HepG2 (cell line): ENCODE data around the gene SLC6A12. TPM values are rescaled to one million over a fixed set of nuclear protein-coding genes. Genes with fewer than 3 reads are reported as not detected.

Source experiments
- FOXA3 ChIP-seq: IDR thresholded peaks from 2 replicates; pipeline ENCODE4 v1.6.1; 2016; ENCODE audit warnings: missing genetic modification reagents, missing compliant biosample characterization
- MAZ ChIP-seq, 2 experiments: sonication (generic) in 1 of 2; formaldehyde crosslinking in 1 of 2; IDR thresholded peaks; 2 replicates each; pipeline versions ENCODE4 v1.5.0 to v1.6.1; 2012 to 2020; ENCODE audit warnings: low read depth in 2 of 2, mild to moderate bottlenecking in 2 of 2, borderline replicate concordance in 1 of 2, improper control_type of control experiment in 1 of 2, low read length in 1 of 2, missing genetic modification reagents in 1 of 2, moderate library complexity in 1 of 2
- SMAD3 ChIP-seq: sonication (generic); formaldehyde crosslinking; IDR thresholded peaks from 2 replicates; pipeline ENCODE4 v1.4.0; 2020; ENCODE audit warnings: missing genetic modification reagents
- SP5 ChIP-seq: IDR thresholded peaks from 2 replicates; pipeline ENCODE4 v1.6.1; 2016; ENCODE audit warnings: low read depth, borderline replicate concordance
- ZNF317 ChIP-seq: sonication (generic); formaldehyde crosslinking; IDR thresholded peaks from 2 replicates; pipeline ENCODE4 v1.5.0; 2020; ENCODE audit warnings: mild to moderate bottlenecking, missing genetic modification reagents
- ZNF451 ChIP-seq: sonication (generic); formaldehyde crosslinking; IDR thresholded peaks from 2 replicates; pipeline ENCODE4 v1.5.0; 2020; ENCODE audit warnings: mild to moderate bottlenecking, missing genetic modification reagents
- ZNF564 ChIP-seq: sonication (generic); formaldehyde crosslinking; IDR thresholded peaks from 2 replicates; pipeline ENCODE4 v1.8.1; 2023; ENCODE audit warnings: mild to moderate bottlenecking, missing genetic modification reagents
- ZNF782 ChIP-seq: sonication (generic); formaldehyde crosslinking; IDR thresholded peaks from 2 replicates; pipeline ENCODE4 v1.4.0; 2020; ENCODE audit warnings: missing genetic modification reagents, mild to moderate bottlenecking, borderline replicate concordance
- polyA plus RNA-seq, 8 experiments: library from polyadenylated mRNA; depleted of rRNA in 3 of 8; stranded (reverse) in 7 of 8; unstranded in 1 of 8; fragments of >200 nt; fragmentation: Illumina TruSeq in 4 of 8; extraction: Trizol in 4 of 8; gene quantifications; 2 replicates each; pipeline versions ENCODE4 v1.2.1 to v1.2.3, GENCODE V29; 2011 to 2016; ENCODE audit warnings: low read depth in 4 of 8, missing spikeins in 1 of 8, mixed read lengths in 1 of 8; ENCODE audit not compliant: insufficient read depth in 1 of 8
- total RNA-seq, 5 experiments: library from RNA; depleted of rRNA; stranded (reverse); fragments of >200 nt; fragmentation: Illumina TruSeq; extraction: Trizol; gene quantifications; 2 replicates each; pipeline ENCODE4 v1.2.3, GENCODE V29; 2016; ENCODE audit warnings: low read depth in 1 of 5
- TF ChIP-seq, protein P1 (sequence below), 2 experiments: fragments of 450-650 bp in 1 of 2; sonication (generic) in 1 of 2; formaldehyde crosslinking in 1 of 2; IDR thresholded peaks; 2 replicates each; pipeline versions ENCODE4 v1.6.1 to v1.8.0; 2016 to 2022; ENCODE audit warnings: antibody characterized with exemption in 1 of 2, mild to moderate bottlenecking in 1 of 2, missing genetic modification reagents in 1 of 2

SLC6A12 gene
- total and polyA plus RNA-seq, 2 of the 13 experiments (the other 11 are each of a cell fraction or from before 2014, with no cell fraction given): 3.7 to 18.8 TPM

DNA sequence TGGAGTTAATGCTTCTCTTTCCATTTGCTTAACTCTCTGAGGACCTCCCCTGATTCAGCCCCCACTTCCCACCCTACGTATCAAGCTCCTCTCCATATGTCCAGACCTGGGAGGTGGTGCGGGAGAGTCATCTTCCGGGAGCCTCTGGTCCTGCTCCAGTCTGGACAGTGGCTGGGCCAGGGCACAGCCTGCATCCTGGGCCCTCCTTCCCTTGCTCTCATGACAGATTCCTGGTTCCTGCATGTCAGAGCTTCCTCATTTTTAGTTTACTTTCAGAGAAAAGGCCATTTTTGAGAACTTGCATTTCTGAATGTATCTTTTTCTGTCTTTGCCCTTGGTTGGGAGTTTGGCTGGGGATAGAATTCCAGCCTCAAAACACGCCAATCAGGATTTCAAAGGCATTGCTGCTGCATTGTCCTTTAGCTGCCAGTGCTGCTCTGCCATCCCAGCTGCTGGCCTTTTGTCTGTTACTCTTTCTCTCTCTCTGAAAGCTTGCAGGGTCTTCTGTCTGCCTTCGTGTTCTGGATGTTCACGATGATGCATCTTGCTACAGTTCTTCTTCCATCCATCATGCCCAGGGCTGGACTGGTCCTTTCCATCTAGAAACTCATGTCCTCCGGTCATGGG lies 54.7 kb downstream of the SLC6A12 start (continued):
- TF ChIP-seq, protein P1, sequence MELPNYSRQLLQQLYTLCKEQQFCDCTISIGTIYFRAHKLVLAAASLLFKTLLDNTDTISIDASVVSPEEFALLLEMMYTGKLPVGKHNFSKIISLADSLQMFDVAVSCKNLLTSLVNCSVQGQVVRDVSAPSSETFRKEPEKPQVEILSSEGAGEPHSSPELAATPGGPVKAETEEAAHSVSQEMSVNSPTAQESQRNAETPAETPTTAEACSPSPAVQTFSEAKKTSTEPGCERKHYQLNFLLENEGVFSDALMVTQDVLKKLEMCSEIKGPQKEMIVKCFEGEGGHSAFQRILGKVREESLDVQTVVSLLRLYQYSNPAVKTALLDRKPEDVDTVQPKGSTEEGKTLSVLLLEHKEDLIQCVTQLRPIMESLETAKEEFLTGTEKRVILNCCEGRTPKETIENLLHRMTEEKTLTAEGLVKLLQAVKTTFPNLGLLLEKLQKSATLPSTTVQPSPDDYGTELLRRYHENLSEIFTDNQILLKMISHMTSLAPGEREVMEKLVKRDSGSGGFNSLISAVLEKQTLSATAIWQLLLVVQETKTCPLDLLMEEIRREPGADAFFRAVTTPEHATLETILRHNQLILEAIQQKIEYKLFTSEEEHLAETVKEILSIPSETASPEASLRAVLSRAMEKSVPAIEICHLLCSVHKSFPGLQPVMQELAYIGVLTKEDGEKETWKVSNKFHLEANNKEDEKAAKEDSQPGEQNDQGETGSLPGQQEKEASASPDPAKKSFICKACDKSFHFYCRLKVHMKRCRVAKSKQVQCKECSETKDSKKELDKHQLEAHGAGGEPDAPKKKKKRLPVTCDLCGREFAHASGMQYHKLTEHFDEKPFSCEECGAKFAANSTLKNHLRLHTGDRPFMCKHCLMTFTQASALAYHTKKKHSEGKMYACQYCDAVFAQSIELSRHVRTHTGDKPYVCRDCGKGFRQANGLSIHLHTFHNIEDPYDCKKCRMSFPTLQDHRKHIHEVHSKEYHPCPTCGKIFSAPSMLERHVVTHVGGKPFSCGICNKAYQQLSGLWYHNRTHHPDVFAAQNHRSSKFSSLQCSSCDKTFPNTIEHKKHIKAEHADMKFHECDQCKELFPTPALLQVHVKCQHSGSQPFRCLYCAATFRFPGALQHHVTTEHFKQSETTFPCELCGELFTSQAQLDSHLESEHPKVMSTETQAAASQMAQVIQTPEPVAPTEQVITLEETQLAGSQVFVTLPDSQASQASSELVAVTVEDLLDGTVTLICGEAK (IDR thresholded peaks at IDR 0.05): no peak
- TF ChIP-seq, protein P1 (CRISPR knock-in tag; IDR thresholded peaks at IDR 0.05): no peak
- TF ChIP-seq ZNF451 (CRISPR knock-in tag) (no peak), SMAD3 (CRISPR knock-in tag) (no peak), ZNF564 (CRISPR knock-in tag) (no peak), ZNF317 (no peak), FOXA3 (no peak), ZNF782 (no peak), SP5 (CRISPR knock-in tag) (no peak), MAZ (IDR thresholded peaks at IDR 0.05; ENCODE audit: borderline replicate concordance, low read depth, low read length) (no peak), MAZ (CRISPR knock-in tag; IDR thresholded peaks at IDR 0.05; ENCODE audit: low read depth) (no peak)
